Measurements from ENCODE around the gene ZNF423.

ZNF423 gene

GRCh38 chr16:49632795-49633184 lies 223.1 kb downstream of the ZNF423 start:
- Histone ChIP-seq H3K4me1 (ENCODE audit: control insufficient read depth, insufficient read depth, low read length) (peaks cover 5% of the 10 kb centered on the region; the same call in 1 of the 2 replicates), H3K4me3 (ENCODE audit: low read depth, low read length) (no peak overlapping the region), H3K27ac (ENCODE audit: low read depth, low read length) (no peak overlapping the region), H3K9me3 (ENCODE audit: control insufficient read depth, insufficient read depth, low read depth, low read length) (peaks cover 19% of the 10 kb centered on the region), H3K36me3 (ENCODE audit: control insufficient read depth, insufficient read depth, low read length) (peaks cover 33% of the 10 kb centered on the region), H3K9ac (ENCODE audit: low read length) (no peak overlapping the region), H3K27me3 (ENCODE audit: control insufficient read depth, insufficient read depth, low read length) (no peaks in the 10 kb centered on the region)

- Histone ChIP-seq H3K4me1 (ENCODE audit: control insufficient read depth, insufficient read depth, low read length) (peaks cover 5% of the 10 kb centered on the region; the same call in 1 of the 2 replicates), H3K9me3 (ENCODE audit: control insufficient read depth, insufficient read depth, low read depth, low read length) (peaks cover 20% of the 10 kb centered on the region), H3K27me3 (ENCODE audit: control insufficient read depth, insufficient read depth, low read length) (no peaks in the 10 kb centered on the region), H3K27ac (ENCODE audit: low read depth, low read length) (no peak overlapping the region), H3K9ac (ENCODE audit: low read length) (no peak overlapping the region), H3K36me3 (ENCODE audit: control insufficient read depth, insufficient read depth, low read length) (peaks cover 28% of the 10 kb centered on the region), H3K4me3 (ENCODE audit: low read depth, low read length) (no peak overlapping the region)
These were observed 223.7 kb downstream of the ZNF423 start for GRCh38 chr16:49632086-49632794.

GRCh38 chr16:49631187-49632041 lies 224.5 kb downstream of the ZNF423 start:
- H3K4me3 ChIP-seq (ENCODE audit: low read depth, low read length) = no peak overlapping the region
- H3K27ac ChIP-seq (ENCODE audit: low read depth, low read length) = no peak overlapping the region
- H3K9me3 ChIP-seq (ENCODE audit: control insufficient read depth, insufficient read depth, low read depth, low read length) = peaks cover 20% of the 10 kb centered on the region
- H3K36me3 ChIP-seq (ENCODE audit: control insufficient read depth, insufficient read depth, low read length) = peaks cover 20% of the 10 kb centered on the region
- peaks cover 5% of the 10 kb centered on the region; the same call in 1 of the 2 replicates for H3K4me1 ChIP-seq (ENCODE audit: control insufficient read depth, insufficient read depth, low read length)
- H3K9ac ChIP-seq (ENCODE audit: low read length) = no peak overlapping the region
- H3K27me3 ChIP-seq (ENCODE audit: control insufficient read depth, insufficient read depth, low read length) = no peaks in the 10 kb centered on the region

- Histone ChIP-seq H3K27me3 (ENCODE audit: control insufficient read depth, insufficient read depth, low read length) (no peaks in the 10 kb centered on the region), H3K4me3 (ENCODE audit: low read depth, low read length) (no peak overlapping the region), H3K27ac (ENCODE audit: low read depth, low read length) (no peak overlapping the region), H3K36me3 (ENCODE audit: control insufficient read depth, insufficient read depth, low read length) (peaks cover 13% of the 10 kb centered on the region), H3K4me1 (ENCODE audit: control insufficient read depth, insufficient read depth, low read length) (peaks cover 5% of the 10 kb centered on the region; the same call in 1 of the 2 replicates), H3K9ac (ENCODE audit: low read length) (no peak overlapping the region), H3K9me3 (ENCODE audit: control insufficient read depth, insufficient read depth, low read depth, low read length) (peaks cover 20% of the 10 kb centered on the region)
These were observed 225.1 kb downstream of the ZNF423 start for GRCh38 chr16:49630783-49631182.

GRCh38 chr16:49629851-49630250 lies 226.1 kb downstream of the ZNF423 start:
- Histone ChIP-seq H3K9ac (ENCODE audit: low read length) (no peak overlapping the region), H3K36me3 (ENCODE audit: control insufficient read depth, insufficient read depth, low read length) (peaks cover 8% of the 10 kb centered on the region), H3K9me3 (ENCODE audit: control insufficient read depth, insufficient read depth, low read depth, low read length) (peaks cover 20% of the 10 kb centered on the region), H3K4me1 (ENCODE audit: control insufficient read depth, insufficient read depth, low read length) (peaks cover 5% of the 10 kb centered on the region; the same call in 1 of the 2 replicates), H3K27ac (ENCODE audit: low read depth, low read length) (no peak overlapping the region), H3K27me3 (ENCODE audit: control insufficient read depth, insufficient read depth, low read length) (no peaks in the 10 kb centered on the region), H3K4me3 (ENCODE audit: low read depth, low read length) (no peak overlapping the region)

GRCh38 chr16:49628148-49628547 lies 227.8 kb downstream of the ZNF423 start:
- H3K4me3 ChIP-seq (ENCODE audit: low read depth, low read length) = no peak overlapping the region
- no peaks in the 10 kb centered on the region for H3K27me3 ChIP-seq (ENCODE audit: control insufficient read depth, insufficient read depth, low read length)
- H3K9ac ChIP-seq (ENCODE audit: low read length) = no peak overlapping the region
- peaks cover 5% of the 10 kb centered on the region; the same call in 1 of the 2 replicates for H3K4me1 ChIP-seq (ENCODE audit: control insufficient read depth, insufficient read depth, low read length)
- H3K36me3 ChIP-seq (ENCODE audit: control insufficient read depth, insufficient read depth, low read length) = peaks cover 7% of the 10 kb centered on the region
- H3K9me3 ChIP-seq (ENCODE audit: control insufficient read depth, insufficient read depth, low read depth, low read length) = peaks cover 20% of the 10 kb centered on the region
- H3K27ac ChIP-seq (ENCODE audit: low read depth, low read length) = no peak overlapping the region

- peaks cover 7% of the 10 kb centered on the region for H3K36me3 ChIP-seq (ENCODE audit: control insufficient read depth, insufficient read depth, low read length)
- H3K9ac ChIP-seq (ENCODE audit: low read length) = no peak overlapping the region
- H3K9me3 ChIP-seq (ENCODE audit: control insufficient read depth, insufficient read depth, low read depth, low read length) = peaks cover 20% of the 10 kb centered on the region
- H3K27ac ChIP-seq (ENCODE audit: low read depth, low read length) = no peak overlapping the region
- H3K27me3 ChIP-seq (ENCODE audit: control insufficient read depth, insufficient read depth, low read length) = no peaks in the 10 kb centered on the region
- H3K4me3 ChIP-seq (ENCODE audit: low read depth, low read length) = no peak overlapping the region
- H3K4me1 ChIP-seq (ENCODE audit: control insufficient read depth, insufficient read depth, low read length) = peaks cover 15% of the 10 kb centered on the region
These were observed 230.4 kb downstream of the ZNF423 start for GRCh38 chr16:49625311-49626065.

GRCh38 chr16:49623501-49624266 lies 232.2 kb downstream of the ZNF423 start:
- peak overlapping the region; percentile 28; the same call in 1 of the 2 replicates for H3K27ac ChIP-seq (ENCODE audit: low read depth, low read length)
- H3K9ac ChIP-seq (ENCODE audit: low read length) = no peak overlapping the region
- peaks cover 4% of the 10 kb centered on the region for H3K36me3 ChIP-seq (ENCODE audit: control insufficient read depth, insufficient read depth, low read length)
- H3K27me3 ChIP-seq (ENCODE audit: control insufficient read depth, insufficient read depth, low read length) = no peaks in the 10 kb centered on the region
- no peak overlapping the region for H3K4me3 ChIP-seq (ENCODE audit: low read depth, low read length)
- H3K9me3 ChIP-seq (ENCODE audit: control insufficient read depth, insufficient read depth, low read depth, low read length) = peaks cover 9% of the 10 kb centered on the region
- peaks cover 23% of the 10 kb centered on the region for H3K4me1 ChIP-seq (ENCODE audit: control insufficient read depth, insufficient read depth, low read length)

- peaks cover 23% of the 10 kb centered on the region for H3K4me1 ChIP-seq (ENCODE audit: control insufficient read depth, insufficient read depth, low read length)
- H3K9me3 ChIP-seq (ENCODE audit: control insufficient read depth, insufficient read depth, low read depth, low read length) = 0 out of 2 replicates have a peak, but pooled peaks cover under 1% of the 10 kb centered on the region
- H3K27ac ChIP-seq (ENCODE audit: low read depth, low read length) = 0 out of 2 replicates have a peak overlapping the region, but pooled peaks have one; percentile 28
- H3K27me3 ChIP-seq (ENCODE audit: control insufficient read depth, insufficient read depth, low read length) = no peaks in the 10 kb centered on the region
- H3K36me3 ChIP-seq (ENCODE audit: control insufficient read depth, insufficient read depth, low read length) = peaks cover 4% of the 10 kb centered on the region
- no peak overlapping the region for H3K4me3 ChIP-seq (ENCODE audit: low read depth, low read length)
- H3K9ac ChIP-seq (ENCODE audit: low read length) = no peak overlapping the region
These were observed 233.2 kb downstream of the ZNF423 start for GRCh38 chr16:49622421-49623402.
